HUES64 (cell line): ENCODE results near the gene VOPP1.

Experiments used
- H3K27ac ChIP-seq: 2 replicates; pipeline ENCODE4 v1.7.0; 2013; ENCODE audit warnings: low read depth, low read length, inconsistent platforms
- H3K27me3 ChIP-seq: 2 replicates; pipeline ENCODE4 v1.6.1; 2013; ENCODE audit warnings: mild to moderate bottlenecking, low read length; ENCODE audit not compliant: insufficient read depth
- H3K36me3 ChIP-seq: 2 replicates; pipeline ENCODE4 v1.6.1; 2013; ENCODE audit warnings: mild to moderate bottlenecking, low read length; ENCODE audit not compliant: insufficient read depth
- H3K4me1 ChIP-seq: 2 replicates; pipeline ENCODE4 v1.6.1; 2013; ENCODE audit warnings: mild to moderate bottlenecking, low read length, moderate library complexity; ENCODE audit not compliant: insufficient read depth
- H3K4me3 ChIP-seq: 2 replicates; pipeline ENCODE4 v1.5.1; 2013; ENCODE audit warnings: mild to moderate bottlenecking, low read length, moderate library complexity
- H3K9ac ChIP-seq: 2 replicates; pipeline ENCODE4 v1.6.1; 2013; ENCODE audit warnings: mild to moderate bottlenecking, low read depth, low read length
- H3K9me3 ChIP-seq: 2 replicates; pipeline ENCODE4 v1.6.1; 2013; ENCODE audit warnings: low read depth, low read length; ENCODE audit not compliant: insufficient read depth
- WGBS: fragments of 150-250, 120-280 bp; methylation state at CpG from one replicate; pipeline ENCODE4 v1.1.7; 2013; ENCODE audit warnings: missing lambda C conversion rate; 5-methylcytosine and 5-hydroxymethylcytosine counted together

VOPP1 gene

GRCh38 chr7:55496906-55497305, 75.4 kb downstream of the VOPP1 start:
- Histone ChIP-seq H3K9ac (no peak overlapping the region), H3K4me3 (no peak overlapping the region), H3K36me3 (peaks cover 21% of the 10 kb centered on the region), H3K27ac (no peak overlapping the region), H3K27me3 (no peaks in the 10 kb centered on the region), H3K9me3 (no peaks in the 10 kb centered on the region), H3K4me1 (0 out of 2 replicates have a peak, but pooled peaks cover 3% of the 10 kb centered on the region)
- 94% methylated on average over 9 of the region's 9 CpGs for WGBS

- Histone ChIP-seq H3K9me3 (no peaks in the 10 kb centered on the region), H3K36me3 (peaks cover 39% of the 10 kb centered on the region), H3K27ac (no peak overlapping the region), H3K4me3 (no peak overlapping the region), H3K27me3 (no peaks in the 10 kb centered on the region), H3K4me1 (no peaks in the 10 kb centered on the region), H3K9ac (no peak overlapping the region)
- 94% methylated on average over 5 of the region's 5 CpGs for WGBS
Observed at GRCh38 chr7:55494951-55495350, 77.4 kb downstream of the VOPP1 start.

- H3K36me3 ChIP-seq = peaks cover 50% of the 10 kb centered on the region
- H3K4me1 ChIP-seq = no peaks in the 10 kb centered on the region
- H3K9me3 ChIP-seq = no peaks in the 10 kb centered on the region
- no peaks in the 10 kb centered on the region for H3K27me3 ChIP-seq
- no peak overlapping the region for H3K4me3 ChIP-seq
- no peak overlapping the region for H3K9ac ChIP-seq
- no peak overlapping the region for H3K27ac ChIP-seq
- 84% methylated on average over 5 of the region's 7 CpGs for WGBS
Observed at GRCh38 chr7:55493408-55493807, 78.9 kb downstream of the VOPP1 start.

- no peak overlapping the region for H3K4me3 ChIP-seq
- H3K27me3 ChIP-seq = no peaks in the 10 kb centered on the region
- no peaks in the 10 kb centered on the region for H3K9me3 ChIP-seq
- whole genome bisulfite sequencing = 98% methylated on average over 4 of the region's 5 CpGs
- no peak overlapping the region for H3K27ac ChIP-seq
- H3K36me3 ChIP-seq = peaks cover 42% of the 10 kb centered on the region
- H3K9ac ChIP-seq = no peak overlapping the region
- no peaks in the 10 kb centered on the region for H3K4me1 ChIP-seq
Observed at GRCh38 chr7:55491346-55491745, 81.0 kb downstream of the VOPP1 start.

- Histone ChIP-seq H3K36me3 (peaks cover 35% of the 10 kb centered on the region), H3K27me3 (no peaks in the 10 kb centered on the region), H3K9ac (no peak overlapping the region), H3K4me3 (no peak overlapping the region), H3K9me3 (no peaks in the 10 kb centered on the region), H3K27ac (no peak overlapping the region), H3K4me1 (no peaks in the 10 kb centered on the region)
- WGBS = 95% methylated on average over 5 of the region's 5 CpGs
Observed at GRCh38 chr7:55490099-55490498, 82.2 kb downstream of the VOPP1 start.

GRCh38 chr7:55489552-55489951, 82.8 kb downstream of the VOPP1 start:
- Histone ChIP-seq H3K9ac (no peak overlapping the region), H3K27ac (no peak overlapping the region), H3K9me3 (no peaks in the 10 kb centered on the region), H3K4me3 (no peak overlapping the region), H3K4me1 (no peaks in the 10 kb centered on the region), H3K36me3 (peaks cover 40% of the 10 kb centered on the region), H3K27me3 (no peaks in the 10 kb centered on the region)
- WGBS = 93% methylated on average over 6 of the region's 6 CpGs

- no peak overlapping the region for H3K4me3 ChIP-seq
- WGBS = 93% methylated on average over 6 of the region's 6 CpGs
- no peak overlapping the region for H3K27ac ChIP-seq
- H3K9me3 ChIP-seq = no peaks in the 10 kb centered on the region
- no peaks in the 10 kb centered on the region for H3K4me1 ChIP-seq
- no peaks in the 10 kb centered on the region for H3K27me3 ChIP-seq
- H3K9ac ChIP-seq = no peak overlapping the region
- H3K36me3 ChIP-seq = peaks cover 47% of the 10 kb centered on the region
Observed at GRCh38 chr7:55488804-55489340, 83.4 kb downstream of the VOPP1 start.

- H3K4me3 ChIP-seq = no peak overlapping the region
- no peaks in the 10 kb centered on the region for H3K4me1 ChIP-seq
- peaks cover 47% of the 10 kb centered on the region for H3K36me3 ChIP-seq
- H3K9me3 ChIP-seq = no peaks in the 10 kb centered on the region
- H3K27me3 ChIP-seq = no peaks in the 10 kb centered on the region
- no peak overlapping the region for H3K9ac ChIP-seq
- WGBS = 77% methylated on average over 6 of the region's 6 CpGs
- H3K27ac ChIP-seq = no peak overlapping the region
Observed at GRCh38 chr7:55488216-55488615, 84.1 kb downstream of the VOPP1 start.

- Histone ChIP-seq H3K9me3 (no peaks in the 10 kb centered on the region), H3K9ac (no peak overlapping the region), H3K27ac (no peak overlapping the region), H3K4me3 (no peak overlapping the region), H3K4me1 (0 out of 2 replicates have a peak, but pooled peaks cover under 1% of the 10 kb centered on the region), H3K27me3 (no peaks in the 10 kb centered on the region), H3K36me3 (peaks cover 46% of the 10 kb centered on the region)
- 92% methylated on average over 7 of the region's 7 CpGs for WGBS
Observed at GRCh38 chr7:55486991-55487390, 85.3 kb downstream of the VOPP1 start.

GRCh38 chr7:55486192-55486590, 86.1 kb downstream of the VOPP1 start:
- no peak overlapping the region for H3K4me3 ChIP-seq
- peaks cover 38% of the 10 kb centered on the region for H3K36me3 ChIP-seq
- WGBS = 87% methylated on average over 5 of the region's 5 CpGs
- H3K27me3 ChIP-seq = no peaks in the 10 kb centered on the region
- peaks cover 8% of the 10 kb centered on the region; the same call in 1 of the 2 replicates for H3K4me1 ChIP-seq
- no peak overlapping the region for H3K9ac ChIP-seq
- no peak overlapping the region for H3K27ac ChIP-seq
- H3K9me3 ChIP-seq = no peaks in the 10 kb centered on the region

GRCh38 chr7:55485501-55486191, 86.7 kb downstream of the VOPP1 start:
- WGBS = 90% methylated on average over 28 of the region's 28 CpGs
- no peaks in the 10 kb centered on the region for H3K27me3 ChIP-seq
- no peak overlapping the region for H3K27ac ChIP-seq
- no peak overlapping the region for H3K4me3 ChIP-seq
- H3K36me3 ChIP-seq = peaks cover 32% of the 10 kb centered on the region
- H3K9ac ChIP-seq = no peak overlapping the region
- H3K4me1 ChIP-seq = peaks cover 9% of the 10 kb centered on the region; the same call in 1 of the 2 replicates
- H3K9me3 ChIP-seq = no peaks in the 10 kb centered on the region
